Cardiac muscle cell (in vitro differentiated cells and primary cell): Measurements from ENCODE around the gene ATP9B. TPM values are rescaled to one million over a fixed set of nuclear protein-coding genes. Genes with fewer than 3 reads are reported as not detected.
A peak's percentile ranks its signal among the peaks of the same experiment; 100 is the strongest.

ENCODE experiments used
- DNase-seq, 2 donors: peaks; one replicate each; pipeline versions ENCODE4 v3.0.0 to v3.0.0-alpha.2; 2010 to 2017; ENCODE audit warnings: low read depth in 1 of 2, low spot score in 1 of 2
- H3K27ac ChIP-seq: fragments of 200-600 bp; sonication (generic); 2 replicates; pipeline ENCODE4 v1.5.1; 2016
- H3K27me3 ChIP-seq: fragments of 200-600 bp; sonication (generic); 2 replicates; pipeline ENCODE4 v1.6.0; 2016; ENCODE audit warnings: control low read depth
- H3K36me3 ChIP-seq: fragments of 200-600 bp; sonication (generic); 2 replicates; pipeline ENCODE4 v1.5.1; 2016; ENCODE audit warnings: control low read depth
- H3K4me1 ChIP-seq: fragments of 200-600 bp; sonication (generic); 2 replicates; pipeline ENCODE4 v1.8.1; 2017; ENCODE audit warnings: low read depth, mild to moderate bottlenecking, mixed run types
- H3K4me3 ChIP-seq: fragments of 200-600 bp; sonication (generic); 2 replicates; pipeline ENCODE4 v1.5.1; 2016; ENCODE audit warnings: mild to moderate bottlenecking
- H3K9me3 ChIP-seq: fragments of 200-600 bp; sonication (generic); 2 replicates; pipeline ENCODE4 v1.5.1; 2017; ENCODE audit warnings: low read depth, mild to moderate bottlenecking, control low read depth
- CTCF ChIP-seq: IDR thresholded peaks from 2 replicates; pipeline ENCODE4 v1.5.1; 2012; ENCODE audit warnings: low read depth, mild to moderate bottlenecking, low read length
- polyA plus RNA-seq: library from polyadenylated mRNA; unstranded; fragments of >200 nt; fragmentation: Nextera tagmentation; extraction: Ambion mirVana; gene quantifications from 2 replicates; pipeline ENCODE4 v1.2.1, GENCODE V29; 2016
- total RNA-seq: library from RNA; depleted of rRNA; stranded (reverse); fragments of >200 nt; gene quantifications from 2 replicates; pipeline ENCODE4 v1.2.3, GENCODE V29; 2016

ATP9B gene
- total and polyA plus RNA-seq, 2 experiments from 2014 or later, result 14.1 to 14.2 TPM

DNA sequence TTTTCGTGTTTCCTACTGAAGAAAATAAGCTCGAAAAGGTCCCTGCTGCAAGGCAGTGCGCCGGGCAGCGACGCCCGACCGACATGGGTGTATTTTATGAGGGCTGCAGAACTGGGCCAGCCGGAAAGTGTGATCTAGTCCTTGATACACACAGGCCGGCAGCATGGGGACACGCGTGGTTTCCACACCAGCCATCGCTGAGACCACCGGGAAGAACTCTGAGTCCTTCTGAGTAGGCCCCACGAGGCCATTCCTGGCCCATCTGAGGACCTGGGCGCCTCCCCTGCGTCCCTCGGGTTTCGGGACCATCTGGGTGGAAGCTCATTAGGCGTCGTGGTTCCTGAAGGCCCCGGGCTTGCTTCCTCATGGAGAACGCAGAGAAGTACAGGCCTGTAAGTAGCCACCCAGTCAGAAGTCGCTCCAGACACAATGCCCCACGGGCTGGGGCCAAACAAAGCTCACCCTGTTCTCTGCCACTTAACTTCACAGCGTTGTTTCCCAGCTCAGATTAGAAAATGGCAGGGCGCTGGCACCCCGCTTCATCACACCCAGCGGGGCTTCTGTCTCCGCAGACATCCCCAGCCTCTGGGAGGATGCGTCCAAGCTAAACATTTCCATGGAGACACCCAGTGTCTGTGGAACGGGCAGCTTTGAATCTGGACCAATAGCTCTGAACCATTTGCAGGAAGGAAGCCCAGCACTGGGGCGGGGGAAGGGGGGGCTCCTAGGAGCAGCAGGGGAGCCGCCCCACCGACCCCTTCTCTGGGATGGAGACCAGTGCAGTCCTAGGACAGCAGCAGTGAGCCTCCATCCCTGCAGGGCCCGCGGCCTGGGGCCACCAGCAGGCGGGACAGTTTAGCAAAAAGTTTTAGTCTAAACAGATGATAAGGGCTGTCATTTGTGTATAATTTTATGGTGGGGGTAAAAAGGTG is 328.9 kb downstream of the ATP9B start:
- no peak overlapping the region for H3K4me3 ChIP-seq
- peaks cover 3% of the 10 kb centered on the region for H3K4me1 ChIP-seq
- H3K27me3 ChIP-seq, result peaks cover 63% of the 10 kb centered on the region
- no peak overlapping the region for H3K27ac ChIP-seq
- no peak for TF ChIP-seq CTCF
- H3K9me3 ChIP-seq, result no peaks in the 10 kb centered on the region
- DNase-seq, result no peak
- H3K36me3 ChIP-seq, result no peaks in the 10 kb centered on the region

GRCh38 chr18:79399275-79400081 is 330.3 kb downstream of the ATP9B start:
- peak in 1 of 2 donors; percentile 34 for DNase-seq
- Histone ChIP-seq H3K4me3 (peak overlapping the region; percentile 98), H3K9me3 (no peaks in the 10 kb centered on the region), H3K27me3 (peaks cover 49% of the 10 kb centered on the region), H3K36me3 (no peaks in the 10 kb centered on the region), H3K27ac (no peak overlapping the region), H3K4me1 (peaks cover 3% of the 10 kb centered on the region)
- no peak for TF ChIP-seq CTCF

DNA sequence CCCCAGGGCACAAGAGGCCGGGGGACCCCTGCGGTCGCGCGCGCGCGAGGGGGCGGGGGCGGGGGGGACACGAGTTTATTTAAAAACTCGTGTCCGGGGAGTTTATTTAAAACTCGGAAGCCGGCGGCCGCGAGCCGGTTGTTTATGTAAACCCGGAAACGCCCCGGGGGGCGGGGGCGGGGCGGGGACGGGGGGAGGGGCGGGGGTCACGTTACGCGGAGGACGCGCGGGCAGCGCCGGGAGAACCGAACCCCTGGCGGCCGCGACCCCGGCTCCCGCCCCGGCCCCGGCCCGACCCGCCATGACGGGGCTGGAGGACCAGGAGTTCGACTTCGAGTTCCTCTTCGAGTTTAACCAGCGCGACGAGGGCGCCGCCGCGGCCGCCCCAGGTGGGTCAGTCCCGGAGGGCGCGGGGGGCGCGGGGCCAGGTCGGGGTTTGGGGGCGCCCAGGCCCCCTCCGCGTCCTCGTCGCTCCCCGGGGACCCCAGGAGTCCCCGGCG is 330.9 kb downstream of the ATP9B start:
- Histone ChIP-seq H3K36me3 (no peaks in the 10 kb centered on the region), H3K4me3 (peak overlapping the region; percentile 98), H3K9me3 (no peaks in the 10 kb centered on the region), H3K27me3 (peaks cover 42% of the 10 kb centered on the region), H3K4me1 (peaks cover 3% of the 10 kb centered on the region), H3K27ac (no peak overlapping the region)
- peak; percentile 57 to 64 for DNase-seq
- TF ChIP-seq CTCF, result no peak

GRCh38 chr18:79400591-79401381 is 331.6 kb downstream of the ATP9B start:
- DNase-seq, result peak in 1 of 2 donors; percentile 34
- no peak for TF ChIP-seq CTCF
- peaks cover 3% of the 10 kb centered on the region for H3K4me1 ChIP-seq
- H3K9me3 ChIP-seq, result no peaks in the 10 kb centered on the region
- H3K36me3 ChIP-seq, result no peaks in the 10 kb centered on the region
- peak overlapping the region; percentile 98 for H3K4me3 ChIP-seq
- no peak overlapping the region for H3K27ac ChIP-seq
- peaks cover 41% of the 10 kb centered on the region for H3K27me3 ChIP-seq
